ENCODE measurements around the gene MEGF10. TPM values are rescaled to one million over a fixed set of nuclear protein-coding genes. Genes with fewer than 3 reads are reported as not detected.

MEGF10 gene
- total and polyA plus RNA-seq, 7 donors: under 0.01 to 3.6 (median 1.7) TPM; not detected in 1

- Histone ChIP-seq H3K27ac (no peak overlapping the region), H3K27me3 (no peaks in the 10 kb centered on the region), H3K36me3 (no peaks in the 10 kb centered on the region), H3K4me1 (no peaks in the 10 kb centered on the region), H3K9me3 (no peaks in the 10 kb centered on the region), H3K4me3 (no peak overlapping the region)
- TF ChIP-seq CTCF (IDR thresholded peaks at IDR 0.05): no peak
- TF ChIP-seq POLR2A (IDR thresholded peaks at IDR 0.05): no peak
- no peak for TF ChIP-seq EP300 (IDR thresholded peaks at IDR 0.05)
- TF ChIP-seq POLR2AphosphoS5 (IDR thresholded peaks at IDR 0.05): no peak
- DNase-seq: no peak
- intact Hi-C loops (cut with DNase I): no loop called here
- 91% methylated on average over 4 of the region's 4 CpGs for WGBS, 2 donors
Measured at GRCh38 chr5:127281609-127282008, 9.0 kb upstream of the MEGF10 start.

- TF ChIP-seq POLR2AphosphoS5 (IDR thresholded peaks at IDR 0.05): no peak
- DNase-seq: no peak
- WGBS, 2 donors: 90 to 94% methylated on average over 1 of the region's 1 CpG
- Histone ChIP-seq H3K4me1 (peaks cover 0 to 12% (median 5%) of the 10 kb centered on the region in 4 donors), H3K27me3 (peaks cover 8 to 28% (median 19%) of the 10 kb centered on the region in 3 donors), H3K4me3 (no peak overlapping the region), H3K27ac (no peak overlapping the region), H3K36me3 (no peaks in the 10 kb centered on the region), H3K9me3 (peaks cover 0 to 3% (median 0%) of the 10 kb centered on the region in 4 donors)
- intact Hi-C loops (cut with DNase I): no loop called here
Measured at GRCh38 chr5:127288676-127289075, 1.9 kb upstream of the MEGF10 start.

GRCh38 chr5:127290946-127291693, 524 bp downstream of the MEGF10 start:
- intact Hi-C loops (cut with DNase I): loop anchor here (5.0 kb wide), 1 partner anchor 151 kb away; no protein-coding TSS in a partner anchor
- TF ChIP-seq POLR2A (IDR thresholded peaks at IDR 0.05) (no peak), POLR2AphosphoS5 (IDR thresholded peaks at IDR 0.05) (no peak), EP300 (IDR thresholded peaks at IDR 0.05) (no peak), CTCF (IDR thresholded peaks at IDR 0.05) (no peak)
- WGBS, 2 donors: 11 to 27% methylated on average over 28 of the region's 28 CpGs
- no peaks in the 10 kb centered on the region for H3K36me3 ChIP-seq
- peak overlapping the region; percentile 1 to 34 (median 32) for H3K4me3 ChIP-seq
- H3K9me3 ChIP-seq: peaks cover 0 to 3% (median 0%) of the 10 kb centered on the region in 4 donors
- peaks cover 0 to 12% (median 5%) of the 10 kb centered on the region in 4 donors for H3K4me1 ChIP-seq
- no peak for DNase-seq
- H3K27me3 ChIP-seq: peaks cover 8 to 32% (median 19%) of the 10 kb centered on the region in 3 donors
- no peak overlapping the region for H3K27ac ChIP-seq

- DNase-seq: no peak
- H3K4me1 ChIP-seq: peaks cover 0 to 12% (median 5%) of the 10 kb centered on the region in 4 donors
- no peak overlapping the region for H3K4me3 ChIP-seq
- no peaks in the 10 kb centered on the region for H3K36me3 ChIP-seq
- no peak overlapping the region for H3K27ac ChIP-seq
- WGBS, 2 donors: 75 to 87% methylated on average over 2 of the region's 2 CpGs
- peaks cover 0 to 3% (median 0%) of the 10 kb centered on the region in 4 donors for H3K9me3 ChIP-seq
- peaks cover 8 to 32% (median 19%) of the 10 kb centered on the region in 3 donors for H3K27me3 ChIP-seq
- intact Hi-C loops (cut with DNase I): loop anchor here (5.0 kb wide), 1 partner anchor 150 kb away; no protein-coding TSS in a partner anchor
- TF ChIP-seq CTCF (IDR thresholded peaks at IDR 0.05): no peak
- TF ChIP-seq POLR2A (IDR thresholded peaks at IDR 0.05): no peak
- no peak for TF ChIP-seq EP300 (IDR thresholded peaks at IDR 0.05)
- TF ChIP-seq POLR2AphosphoS5 (IDR thresholded peaks at IDR 0.05): no peak
Measured at GRCh38 chr5:127292030-127292735, 1.6 kb downstream of the MEGF10 start.

- Histone ChIP-seq H3K4me3 (no peak overlapping the region), H3K36me3 (no peaks in the 10 kb centered on the region), H3K27ac (no peak overlapping the region), H3K9me3 (peaks cover 0 to 3% (median 0%) of the 10 kb centered on the region in 4 donors), H3K27me3 (peaks cover 8 to 32% (median 19%) of the 10 kb centered on the region in 3 donors), H3K4me1 (peaks cover 0 to 12% (median 5%) of the 10 kb centered on the region in 4 donors)
- no peak for DNase-seq
- TF ChIP-seq POLR2A (IDR thresholded peaks at IDR 0.05) (no peak), POLR2AphosphoS5 (IDR thresholded peaks at IDR 0.05) (no peak), EP300 (IDR thresholded peaks at IDR 0.05) (no peak), CTCF (IDR thresholded peaks at IDR 0.05) (no peak)
- intact Hi-C loops (cut with DNase I): loop anchor here (5.0 kb wide), 1 partner anchor 149 kb away; no protein-coding TSS in a partner anchor
Measured at GRCh38 chr5:127293373-127293772, 2.8 kb downstream of the MEGF10 start.

All from sigmoid colon (tissue), 7 donors.